ENCODE results near the gene RASGEF1B.

GRCh38 chr4:81494031-81494431 lies 22.3 kb upstream of the RASGEF1B start:
- TF ChIP-seq CTCF (conservative IDR thresholded peaks at IDR 0.05; ENCODE audit: low read length) (no peak), EZH2phosphoT487 (IDR thresholded peaks at IDR 0.05; ENCODE audit: borderline replicate concordance, low read depth, low read length) (no peak)

All from OCI-LY7 (cell line).